ENCODE data around the gene BPTF. TPM values are rescaled to one million over a fixed set of nuclear protein-coding genes. Genes with fewer than 3 reads are reported as not detected.

BPTF gene
- total RNA-seq, 1 donor from 2014 or later, result 129 TPM

- Mint-ChIP-seq H3K9me3 (no peaks in the 10 kb centered on the region), H3K36me3 (peaks cover 10% of the 10 kb centered on the region), H3K27me3 (ENCODE audit: insufficient read depth, low read depth) (no peaks in the 10 kb centered on the region), H3K27ac (no peak overlapping the region), H3K4me3 (no peak overlapping the region), H3K4me1 (no peaks in the 10 kb centered on the region)
- Histone ChIP-seq H3K4me1 (no peaks in the 10 kb centered on the region), H4K20me1 (ENCODE audit: low read depth) (no peaks in the 10 kb centered on the region), H2AFZ (replicated peaks) (no peak overlapping the region), H3K4me3 (no peak overlapping the region), H3K9ac (no peak overlapping the region), H3K36me3 (no peaks in the 10 kb centered on the region), H3K27me3 (no peaks in the 10 kb centered on the region), H3K4me2 (no peak overlapping the region), H3F3A (ENCODE audit: low read depth) (peaks cover 17% of the 10 kb centered on the region), H3K27ac (no peak overlapping the region), H3K79me2 (ENCODE audit: low read depth) (no peaks in the 10 kb centered on the region), H3K9me3 (ENCODE audit: low read depth) (no peaks in the 10 kb centered on the region)
- DNase-seq (ENCODE audit: low spot score), result no peak
- TF ChIP-seq CTCF (IDR thresholded peaks at IDR 0.05), result no peak
These were observed 156.8 kb downstream of the BPTF start for GRCh38 chr17:67982034-67982640.

GRCh38 chr17:67982686-67983382 lies 157.5 kb downstream of the BPTF start:
- Mint-ChIP-seq H3K27me3 (ENCODE audit: insufficient read depth, low read depth) (no peaks in the 10 kb centered on the region), H3K36me3 (peaks cover 10% of the 10 kb centered on the region), H3K27ac (no peak overlapping the region), H3K4me3 (no peak overlapping the region), H3K4me1 (no peaks in the 10 kb centered on the region), H3K9me3 (no peaks in the 10 kb centered on the region)
- Histone ChIP-seq H3K79me2 (ENCODE audit: low read depth) (no peaks in the 10 kb centered on the region), H3K36me3 (no peaks in the 10 kb centered on the region), H3K27me3 (no peaks in the 10 kb centered on the region), H4K20me1 (ENCODE audit: low read depth) (no peaks in the 10 kb centered on the region), H3K4me3 (no peak overlapping the region), H3K27ac (peak overlapping the region; percentile 43), H3K4me1 (no peaks in the 10 kb centered on the region), H3K4me2 (no peak overlapping the region), H2AFZ (replicated peaks) (no peak overlapping the region), H3F3A (ENCODE audit: low read depth) (peaks cover 17% of the 10 kb centered on the region), H3K9ac (no peak overlapping the region), H3K9me3 (ENCODE audit: low read depth) (no peaks in the 10 kb centered on the region)
- DNase-seq (ENCODE audit: low spot score), result no peak
- TF ChIP-seq EZH2 (IDR thresholded peaks at IDR 0.05) (no peak), EZH2phosphoT487 (IDR thresholded peaks at IDR 0.05) (no peak), CTCF (IDR thresholded peaks at IDR 0.05) (no peak)

GRCh38 chr17:67983383-67983688 lies 158.0 kb downstream of the BPTF start:
- Histone ChIP-seq H3K4me2 (no peak overlapping the region), H2AFZ (replicated peaks) (no peak overlapping the region), H3K36me3 (no peaks in the 10 kb centered on the region), H3K4me3 (no peak overlapping the region), H3K9ac (no peak overlapping the region), H3F3A (ENCODE audit: low read depth) (peaks cover 17% of the 10 kb centered on the region), H3K9me3 (ENCODE audit: low read depth) (no peaks in the 10 kb centered on the region), H3K79me2 (ENCODE audit: low read depth) (no peaks in the 10 kb centered on the region), H4K20me1 (ENCODE audit: low read depth) (no peaks in the 10 kb centered on the region), H3K27ac (peak overlapping the region; percentile 43), H3K4me1 (no peaks in the 10 kb centered on the region), H3K27me3 (no peaks in the 10 kb centered on the region)
- H3K4me3 Mint-ChIP-seq, result no peak overlapping the region
- no peak overlapping the region for H3K27ac Mint-ChIP-seq
- no peaks in the 10 kb centered on the region for H3K4me1 Mint-ChIP-seq
- no peak for TF ChIP-seq CTCF (IDR thresholded peaks at IDR 0.05)
- TF ChIP-seq EZH2phosphoT487 (IDR thresholded peaks at IDR 0.05), result no peak
- no peak for TF ChIP-seq EZH2 (IDR thresholded peaks at IDR 0.05)
- DNase-seq (ENCODE audit: low spot score), result no peak
- H3K27me3 Mint-ChIP-seq (ENCODE audit: insufficient read depth, low read depth), result no peaks in the 10 kb centered on the region
- peaks cover 10% of the 10 kb centered on the region for H3K36me3 Mint-ChIP-seq
- no peaks in the 10 kb centered on the region for H3K9me3 Mint-ChIP-seq
